22Rv1 (cell line): ENCODE measurements around the gene ULK3.

Source experiments
- CTCF ChIP-seq: fragments of 450-650 bp; IDR thresholded peaks from 2 replicates; pipeline ENCODE4 v1.5.1; 2017; ENCODE audit warnings: mild to moderate bottlenecking
- ZFX ChIP-seq: fragments of 450-650 bp; IDR thresholded peaks from 2 replicates; pipeline ENCODE4 v1.6.1; 2017; ENCODE audit warnings: antibody characterized with exemption, borderline replicate concordance

GRCh38 chr15:74889883-74890664 is 47.1 kb upstream of the ULK3 start, which contains the start of gene MPI:
- no peak for TF ChIP-seq CTCF
- TF ChIP-seq ZFX, result no peak
